K562 (cell line): Measurements from ENCODE around the gene GOLGA5. TPM values are rescaled to one million over a fixed set of nuclear protein-coding genes. Genes with fewer than 3 reads are reported as not detected.

ENCODE experiments used
- ATAC-seq: fragments of 200-7000 bp; cut with Tn5 transposase; 3 replicates; pipeline ENCODE4 v1.9.1; 2020; ENCODE audit warnings: moderate library complexity
- Bru-seq: library from RNA; stranded (reverse); fragments of 400-500 nt; gene quantifications from one replicate; lab custom pipeline; 2021; lab: Mats Ljungman, UMichigan
- BruChase-seq, 2 experiments: library from RNA; stranded (reverse); fragments of 400-500 nt; gene quantifications; one replicate each; lab custom pipeline; 2021; lab: Mats Ljungman, UMichigan
- BruUV-seq: library from RNA; stranded (reverse); fragments of 400-500 nt; replicated peaks from 2 replicates; lab custom pipeline; 2021; lab: Mats Ljungman, UMichigan
- CTCF ChIA-PET: fragments of 300-600 bp; formaldehyde crosslinking; extraction: SDS; loops from one replicate; lab custom pipeline; 2021; ENCODE audit warnings: low intra/inter-chr PET ratio; lab: Yijun Ruan, JAX
- POLR2A ChIA-PET: fragments of 300-600, 350-650 bp; sonication (Branson Sonifier 250); formaldehyde crosslinking; extraction: SDS; loops from one replicate; lab custom pipeline; 2021; ENCODE audit warnings: antibody characterized with exemption, inconsistent platforms; lab: Yijun Ruan, JAX
- DNase-seq, 4 experiments: peaks; one replicate each; pipeline versions ENCODE4 v3.0.0 to v3.0.0-alpha.2; 2011 to 2018; ENCODE audit warnings: low spot score in 3 of 4, mixed read lengths in 3 of 4; ENCODE audit errors: extremely low read depth in 1 of 4
- FAIRE-seq: peaks from 2 replicates; lab custom pipeline; 2011; peaks lifted over from hg19 to GRCh38; lab: Jason Lieb, UNC
- H2AFZ ChIP-seq: 2 replicates; pipeline ENCODE4 v1.6.0; 2011; ENCODE audit warnings: low read depth, low read length, control low read depth, inconsistent platforms
- H3K27ac ChIP-seq: fragments of 200-600 bp; 3 replicates; pipeline ENCODE4 v1.8.0; 2011; ENCODE audit warnings: low read depth, mild to moderate bottlenecking, control low read depth, inconsistent platforms, low read length, moderate library complexity, mixed read lengths; ENCODE audit errors: extremely low read depth
- H3K27me3 ChIP-seq, 2 experiments: fragments of 300-600 bp in 1 of 2; 2 replicates in 1 of 2; 3 replicates in 1 of 2; pipeline versions ENCODE4 v1.6.0 to v1.8.0; 2011; ENCODE audit warnings: inconsistent platforms in 2 of 2, low read length in 2 of 2, mild to moderate bottlenecking in 1 of 2, mixed read lengths in 1 of 2, moderate library complexity in 1 of 2; ENCODE audit not compliant: control insufficient read depth in 2 of 2, insufficient read depth in 2 of 2
- H3K36me3 ChIP-seq: fragments of 300-600 bp; 3 replicates; pipeline ENCODE4 v1.8.0; 2011; ENCODE audit warnings: mild to moderate bottlenecking, low read length, inconsistent platforms; ENCODE audit not compliant: control insufficient read depth, insufficient read depth
- H3K4me1 ChIP-seq, 2 experiments: fragments of 200-600 bp in 1 of 2; replicated peaks in 1 of 2; 2 replicates in 1 of 2; 3 replicates in 1 of 2; pipeline versions ENCODE4 v1.5.1 to v1.8.0; 2011; ENCODE audit warnings: inconsistent platforms in 2 of 2, low read length in 2 of 2, mild to moderate bottlenecking in 1 of 2, mixed read lengths in 1 of 2, moderate library complexity in 1 of 2; ENCODE audit not compliant: control insufficient read depth in 2 of 2, insufficient read depth in 2 of 2
- H3K4me2 ChIP-seq: 2 replicates; pipeline ENCODE4 v1.6.1; 2011; ENCODE audit warnings: low read length, control low read depth, inconsistent platforms, mixed read lengths; ENCODE audit not compliant: insufficient read depth
- H3K4me3 ChIP-seq: fragments of 200-600 bp; sonication (generic), shearing (Covaris generic); 2 replicates; pipeline ENCODE4 v1.5.1; 2016; ENCODE audit warnings: control low read depth, inconsistent platforms
- H3K79me2 ChIP-seq: fragments of 200-600 bp; 3 replicates; pipeline ENCODE4 v1.8.0; 2011; ENCODE audit warnings: low read length, inconsistent platforms; ENCODE audit not compliant: control insufficient read depth, insufficient read depth
- H3K9ac ChIP-seq, 2 experiments: 2 replicates each; pipeline versions ENCODE4 v1.6.0 to v1.6.1; 2011; ENCODE audit warnings: low read depth in 2 of 2, low read length in 2 of 2, control low read depth in 1 of 2, inconsistent platforms in 1 of 2, mild to moderate bottlenecking in 1 of 2, mixed read lengths in 1 of 2; ENCODE audit not compliant: insufficient read depth in 1 of 2
- H3K9me1 ChIP-seq: one replicate; pipeline ENCODE4 v1.6.0; 2011; ENCODE audit warnings: inconsistent platforms, mild to moderate bottlenecking, low read length, moderate library complexity; ENCODE audit not compliant: control insufficient read depth, insufficient read depth
- H3K9me3 ChIP-seq: replicated peaks from 2 replicates; pipeline ENCODE4 v1.5.1; 2011; ENCODE audit warnings: low read depth, low read length, inconsistent platforms; ENCODE audit not compliant: control insufficient read depth, insufficient read depth
- H4K20me1 ChIP-seq: replicated peaks from 2 replicates; pipeline ENCODE4 v1.6.1; 2011; ENCODE audit warnings: low read length, inconsistent platforms, mixed read lengths; ENCODE audit not compliant: control insufficient read depth, insufficient read depth
- HDAC1 ChIP-seq, 2 experiments: fragments of 450-650 bp; IDR thresholded peaks; 2 replicates each; pipeline ENCODE4 v1.6.1; 2016 to 2017; ENCODE audit warnings: inconsistent platforms in 1 of 2, mild to moderate bottlenecking in 1 of 2, moderate library complexity in 1 of 2
- KDM5B ChIP-seq: fragments of 200-600 bp; sonication (generic); IDR thresholded peaks from 2 replicates; pipeline ENCODE4 v1.6.1; 2012; ENCODE audit warnings: low read depth, mild to moderate bottlenecking, moderate library complexity, low read length, control low read depth, inconsistent platforms; ENCODE audit not compliant: insufficient replicate concordance
- MBD1 ChIP-seq: fragments of 250-450 bp; sonication (Bioruptor Pico); IDR thresholded peaks from 2 replicates; pipeline ENCODE4 v1.8.0; 2022; ENCODE audit warnings: inconsistent platforms
- MEF2D ChIP-seq: conservative IDR thresholded peaks from 2 replicates; pipeline ENCODE4 v1.6.1; 2016; ENCODE audit warnings: low read depth, missing genetic modification characterization, missing compliant biosample characterization
- NR2C2 ChIP-seq, 2 experiments: fragments of 200-800 bp in 1 of 2; sonication (Bioruptor generic) in 1 of 2; sonication (generic) in 1 of 2; formaldehyde crosslinking in 1 of 2; IDR thresholded peaks; 2 replicates each; pipeline versions ENCODE4 v1.6.1 to v1.8.0; 2016 to 2022; ENCODE audit warnings: mild to moderate bottlenecking in 1 of 2, missing compliant biosample characterization in 1 of 2, missing genetic modification characterization in 1 of 2, missing genetic modification reagents in 1 of 2
- RHOXF2B ChIP-seq: fragments of 250-450 bp; sonication (Bioruptor Pico); conservative IDR thresholded peaks from 2 replicates; pipeline ENCODE4 v1.5.1; 2021
- WGBS: fragments of 100-300 bp; shearing (Covaris generic); methylation state at CpG from one replicate; pipeline ENCODE4 v1.1.6; 2016; ENCODE audit warnings: low coverage, mixed read lengths; ENCODE audit not compliant: insufficient coverage; ENCODE audit errors: missing lambda C conversion rate; 5-methylcytosine and 5-hydroxymethylcytosine counted together
- in situ Hi-C: fragments of 300-500 bp; cut with MboI; formaldehyde crosslinking; loops from 4 replicates; pipeline ENCODE4 v1.15.0; 2018; ENCODE audit warnings: inconsistent platforms, mixed read lengths
- intact Hi-C: fragments of 100-400 bp; cut with micrococcal nuclease; formaldehyde crosslinking; loops from 2 replicates; pipeline ENCODE4 v1.14.2; 2022
- long read RNA-seq, 3 experiments: library from polyadenylated mRNA in 2 of 3; library from RNA in 1 of 3; unstranded in 2 of 3; stranded (forward) in 1 of 3; transcript quantifications; one replicate each; pipeline ENCODE4 v2.0.0, GENCODE V29; 2019 to 2022
- polyA minus RNA-seq, 3 experiments: library from RNA; depleted of rRNA, polyadenylated mRNA; stranded (reverse); fragments of >200 nt; gene quantifications; 2 replicates each; pipeline ENCODE4 v1.2.3, GENCODE V29; 2011
- polyA plus RNA-seq, 8 experiments: library from polyadenylated mRNA; depleted of rRNA in 4 of 8; stranded (reverse) in 5 of 8; unstranded in 3 of 8; fragments of >200 nt; fragmentation: Nextera tagmentation in 2 of 8; fragmentation: Illumina TruSeq in 1 of 8; extraction: Ambion mirVana in 2 of 8; extraction: Trizol in 1 of 8; gene quantifications; 2 replicates each; pipeline versions ENCODE4 v1.2.1 to v1.2.3, GENCODE V29; 2011 to 2014; ENCODE audit warnings: inconsistent platforms in 1 of 8, missing spikeins in 1 of 8
- total RNA-seq, 7 experiments: library from RNA; depleted of rRNA in 6 of 7; stranded (reverse); fragments of >200 nt in 6 of 7; fragmentation: Illumina TruSeq in 2 of 7; extraction: Trizol in 2 of 7; gene quantifications; 2 replicates each; pipeline versions ENCODE4 v1.2.1 to v1.2.3, GENCODE V29; 2011 to 2021; ENCODE audit warnings: low replicate concordance in 1 of 7
- TF ChIP-seq, protein P1 (sequence below): fragments of 250-450 bp; sonication (Bioruptor Pico); IDR thresholded peaks from 2 replicates; pipeline ENCODE4 v1.4.0; 2020
- TF ChIP-seq, protein P2 (sequence below), 2 experiments: fragments of 200-800 bp in 1 of 2; sonication (Bioruptor generic) in 1 of 2; sonication (generic) in 1 of 2; formaldehyde crosslinking in 1 of 2; IDR thresholded peaks in 1 of 2; conservative IDR thresholded peaks in 1 of 2; 2 replicates each; pipeline versions ENCODE4 v1.5.0 to v1.6.1; 2016 to 2020; ENCODE audit warnings: missing compliant biosample characterization in 1 of 2, missing genetic modification characterization in 1 of 2, missing genetic modification reagents in 1 of 2

The GOLGA5 gene
- 13.0 and 24.3 TPM in 2 replicates for total RNA-seq (2011; cell fraction: chromatin; rRNA removed; ENCODE audit: low replicate concordance)
- total RNA-seq (2011; cell fraction: nucleolus; rRNA removed): 8.0 and 8.6 TPM in 2 replicates
- 10.9 and 13.4 TPM in 2 replicates for total RNA-seq (2011; cell fraction: nucleoplasm; rRNA removed)
- total RNA-seq (2014; rRNA removed) (11.6 and 12.0 TPM in 2 replicates), total RNA-seq (2014; rRNA removed; fragmentation: Illumina TruSeq; extraction: Trizol) (16.9 and 19.4 TPM in 2 replicates), total RNA-seq (2015; rRNA removed; fragmentation: Illumina TruSeq; extraction: Trizol) (15.0 and 15.3 TPM in 2 replicates), total RNA-seq (2021) (11.1 and 12.0 TPM in 2 replicates), polyA plus RNA-seq (2011; rRNA removed) (19.6 and 21.6 TPM in 2 replicates), polyA plus RNA-seq (2014; fragmentation: Illumina TruSeq; extraction: Trizol) (15.5 and 18.9 TPM in 2 replicates), polyA plus RNA-seq (2014; fragmentation: Nextera tagmentation; extraction: Ambion mirVana) (1 to 10 TPM; 5.7 to 7.3 TPM), polyA plus RNA-seq (2014; rRNA removed) (12.7 and 14.2 TPM in 2 replicates), polyA minus RNA-seq (2011; rRNA and poly(A)+ RNA removed) (16.9 and 29.5 TPM in 2 replicates), Bru-seq, nascent RNA (percentile 67 among the genes with signal in this experiment), BruChase-seq, experiment 1, labeled RNA remaining after a 2-hour chase (percentile 68 among the genes with signal in this experiment), BruChase-seq, experiment 2, labeled RNA remaining after a 6-hour chase (percentile 68 among the genes with signal in this experiment)
- polyA plus RNA-seq (2011; cell fraction: cytosol; rRNA removed): 5.2 and 11.0 TPM in 2 replicates
- polyA plus RNA-seq (2011; cell fraction: nucleus; rRNA removed): 5.0 and 9.6 TPM in 2 replicates
- polyA plus RNA-seq (2012): 9.5 and 12.7 TPM in 2 replicates
- polyA minus RNA-seq (2011; cell fraction: cytosol; rRNA and poly(A)+ RNA removed): 11.5 and 13.6 TPM in 2 replicates
- 6.1 and 19.2 TPM in 2 replicates for polyA minus RNA-seq (2011; cell fraction: nucleus; rRNA and poly(A)+ RNA removed)
- long read RNA-seq, experiment 1, transcript GOLGA5-201 (13 exons, 2,969 nt): major isoform, 41 of 50 reads
- long read RNA-seq, experiment 1, partial matches to known transcripts: 5 of 50 reads
- long read RNA-seq, experiment 1, other reads (novel, unspliced or antisense): 4 of 50 reads
- long read RNA-seq, experiment 2, transcript GOLGA5-201 (13 exons, 2,969 nt): major isoform, 12 of 23 reads
- long read RNA-seq, experiment 2, partial matches to known transcripts: 9 of 23 reads
- long read RNA-seq, experiment 2, other reads (novel, unspliced or antisense): 2 of 23 reads
- long read RNA-seq, experiment 3, transcript GOLGA5-201 (13 exons, 2,969 nt): major isoform, 8 of 16 reads
- long read RNA-seq, experiment 3, partial matches to known transcripts: 5 of 16 reads
- long read RNA-seq, experiment 3, other reads (novel, unspliced or antisense): 3 of 16 reads

- Histone ChIP-seq H4K20me1 (no peaks in the 10 kb centered on the region), H3K4me2 (peak within 1 kb of the TSS; percentile 95), H3K4me3 (peak within 1 kb of the TSS; percentile 74), H3K27me3 (no peaks in the 10 kb centered on the region), H2AFZ (peak within 1 kb of the TSS; percentile 95), H3K9me3 (peaks cover 9% of the 10 kb centered on the region), H3K36me3 (peaks cover 15% of the 10 kb centered on the region; the same call in 2 of the 3 replicates), H3K27ac (peak within 1 kb of the TSS; percentile 97), H3K4me1 (peaks cover 7 to 8% of the 10 kb centered on the region in 2 experiments; a peak in 4 of 5 replicates), H3K9ac (peak within 1 kb of the TSS; percentile 98 to 99), H3K9me1 (no peaks in the 10 kb centered on the region), H3K79me2 (peaks cover 28% of the 10 kb centered on the region)
- BruUV-seq: no TSS peak
- intact Hi-C loops: no loop called here
- peak; percentile 85 to 95 (median 86) for DNase-seq
- 11% methylated on average over 43 of the region's 71 CpGs for WGBS
- peak; percentile 94 for FAIRE-seq
- POLR2A ChIA-PET: interaction anchor here (0.6 kb wide), 3 partner anchors 17 to 392 kb away, joined by 3 to 5 read pairs (median 3); no protein-coding TSS in a partner anchor
- ATAC-seq: peak; percentile 98
- CTCF ChIA-PET: no interaction called here
- in situ Hi-C loops: no loop called here
- TF ChIP-seq, protein P1, sequence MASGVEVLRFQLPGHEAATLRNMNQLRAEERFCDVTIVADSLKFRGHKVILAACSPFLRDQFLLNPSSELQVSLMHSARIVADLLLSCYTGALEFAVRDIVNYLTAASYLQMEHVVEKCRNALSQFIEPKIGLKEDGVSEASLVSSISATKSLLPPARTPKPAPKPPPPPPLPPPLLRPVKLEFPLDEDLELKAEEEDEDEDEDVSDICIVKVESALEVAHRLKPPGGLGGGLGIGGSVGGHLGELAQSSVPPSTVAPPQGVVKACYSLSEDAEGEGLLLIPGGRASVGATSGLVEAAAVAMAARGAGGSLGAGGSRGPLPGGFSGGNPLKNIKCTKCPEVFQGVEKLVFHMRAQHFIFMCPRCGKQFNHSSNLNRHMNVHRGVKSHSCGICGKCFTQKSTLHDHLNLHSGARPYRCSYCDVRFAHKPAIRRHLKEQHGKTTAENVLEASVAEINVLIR: peak; percentile 71
- TF ChIP-seq KDM5B (peak; percentile 63), NR2C2 (CRISPR knock-in tag; IDR thresholded peaks at IDR 0.05) (no peak), NR2C2 (tag; IDR thresholded peaks at IDR 0.05) (peak; percentile 88), HDAC1 (IDR thresholded peaks at IDR 0.05) (peak in 1 of 2 experiments; percentile 16; a peak in 2 of 4 replicates), MEF2D (tag) (no peak), RHOXF2B (CRISPR knock-in tag) (no peak), MBD1 (CRISPR knock-in tag) (0 out of 2 replicates have a peak, but pooled peaks have one; percentile 77)
- TF ChIP-seq, protein P2, sequence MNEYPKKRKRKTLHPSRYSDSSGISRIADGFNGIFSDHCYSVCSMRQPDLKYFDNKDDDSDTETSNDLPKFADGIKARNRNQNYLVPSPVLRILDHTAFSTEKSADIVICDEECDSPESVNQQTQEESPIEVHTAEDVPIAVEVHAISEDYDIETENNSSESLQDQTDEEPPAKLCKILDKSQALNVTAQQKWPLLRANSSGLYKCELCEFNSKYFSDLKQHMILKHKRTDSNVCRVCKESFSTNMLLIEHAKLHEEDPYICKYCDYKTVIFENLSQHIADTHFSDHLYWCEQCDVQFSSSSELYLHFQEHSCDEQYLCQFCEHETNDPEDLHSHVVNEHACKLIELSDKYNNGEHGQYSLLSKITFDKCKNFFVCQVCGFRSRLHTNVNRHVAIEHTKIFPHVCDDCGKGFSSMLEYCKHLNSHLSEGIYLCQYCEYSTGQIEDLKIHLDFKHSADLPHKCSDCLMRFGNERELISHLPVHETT (CRISPR knock-in tag; conservative IDR thresholded peaks at IDR 0.05 in 1 of 2, IDR thresholded peaks at IDR 0.05 in 1 of 2): peak in 1 of 2 experiments; percentile 75; a peak in 2 of 4 replicates
Measured at GRCh38 chr14:92793709-92794546, at the start of gene GOLGA5. GOLGA5 (plus strand) TSS chr14:92794305; CDS start chr14:92797438, 3,133 bp downstream.
